HG03558 (cell line): ENCODE data around the gene CHRM5.

Experiments
- ATAC-seq: cut with Tn5 transposase; IDR thresholded peaks from one replicate; pipeline ENCODE4 v1.9.1; 2021; ENCODE audit warnings: moderate number of reproducible peaks; ENCODE audit not compliant: unreplicated experiment; ENCODE audit errors: extremely low read depth

CHRM5 gene, protein sequence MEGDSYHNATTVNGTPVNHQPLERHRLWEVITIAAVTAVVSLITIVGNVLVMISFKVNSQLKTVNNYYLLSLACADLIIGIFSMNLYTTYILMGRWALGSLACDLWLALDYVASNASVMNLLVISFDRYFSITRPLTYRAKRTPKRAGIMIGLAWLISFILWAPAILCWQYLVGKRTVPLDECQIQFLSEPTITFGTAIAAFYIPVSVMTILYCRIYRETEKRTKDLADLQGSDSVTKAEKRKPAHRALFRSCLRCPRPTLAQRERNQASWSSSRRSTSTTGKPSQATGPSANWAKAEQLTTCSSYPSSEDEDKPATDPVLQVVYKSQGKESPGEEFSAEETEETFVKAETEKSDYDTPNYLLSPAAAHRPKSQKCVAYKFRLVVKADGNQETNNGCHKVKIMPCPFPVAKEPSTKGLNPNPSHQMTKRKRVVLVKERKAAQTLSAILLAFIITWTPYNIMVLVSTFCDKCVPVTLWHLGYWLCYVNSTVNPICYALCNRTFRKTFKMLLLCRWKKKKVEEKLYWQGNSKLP

DNA sequence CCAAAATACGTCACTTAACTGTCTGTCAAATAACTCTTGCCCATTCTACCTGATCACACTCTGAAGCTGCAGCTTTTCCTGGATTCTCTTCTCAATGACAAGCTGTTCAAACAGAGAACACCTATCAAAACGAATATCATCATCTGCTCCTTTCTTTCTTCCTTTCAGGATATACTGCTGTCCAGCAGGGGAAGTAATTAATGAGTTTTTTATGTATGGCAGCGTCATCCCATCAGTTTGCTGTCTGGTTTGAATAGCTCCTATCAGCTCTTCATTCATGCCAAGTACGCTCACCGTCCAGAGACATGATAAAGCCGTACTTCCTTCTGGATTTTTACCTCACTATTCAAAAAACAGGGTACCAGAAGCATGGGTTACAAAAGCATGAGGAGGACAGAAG is at the start of gene CHRM5:
TSS of gene CHRM5 (plus strand) at position 274 of the 400 bp plus-strand sequence. CDS start 94,221 bp downstream, outside the sequence.
- ATAC-seq: no peak

- no peak for ATAC-seq
Observed at GRCh38 chr15:33923446-33923845, 44.9 kb upstream of the CHRM5 start.

DNA sequence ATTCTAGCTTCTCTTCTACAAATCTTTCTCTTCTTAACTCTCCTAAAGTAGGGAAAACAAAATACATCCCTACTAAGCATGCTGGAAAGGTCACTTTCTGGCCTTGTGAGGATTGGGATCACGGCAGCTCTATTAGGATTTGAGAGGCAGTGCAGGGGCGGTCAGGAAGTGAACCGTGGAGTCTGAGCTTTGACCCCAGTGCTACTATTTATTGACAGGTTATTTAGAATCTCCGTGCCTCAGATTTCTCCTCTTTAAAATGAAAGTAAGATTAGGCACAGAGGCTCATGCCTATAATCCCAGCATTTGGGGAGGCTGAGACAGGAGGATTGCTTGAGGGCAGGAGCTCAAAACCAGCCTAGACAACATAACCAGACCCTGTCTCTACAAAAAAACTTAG is 42.0 kb upstream of the CHRM5 start:
- ATAC-seq: no peak

DNA sequence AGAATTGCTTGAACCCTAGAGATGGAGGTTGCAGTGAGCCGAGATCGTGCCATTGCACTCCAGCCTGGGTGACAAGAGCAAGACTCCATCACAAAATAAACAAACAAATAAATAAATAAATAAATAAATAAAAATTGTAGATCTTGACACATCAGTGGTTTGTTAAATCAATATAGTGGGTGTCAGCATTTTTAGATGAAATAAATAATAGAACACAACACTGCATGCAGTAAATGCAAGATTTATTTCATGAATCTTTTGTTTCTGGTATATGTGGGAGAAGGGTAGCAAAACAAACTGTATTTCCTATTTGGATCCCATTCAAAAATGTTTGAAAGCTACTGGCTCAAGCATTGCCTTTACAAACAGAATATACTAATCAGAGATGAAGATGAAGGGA is 35.6 kb upstream of the CHRM5 start:
- ATAC-seq: no peak

DNA sequence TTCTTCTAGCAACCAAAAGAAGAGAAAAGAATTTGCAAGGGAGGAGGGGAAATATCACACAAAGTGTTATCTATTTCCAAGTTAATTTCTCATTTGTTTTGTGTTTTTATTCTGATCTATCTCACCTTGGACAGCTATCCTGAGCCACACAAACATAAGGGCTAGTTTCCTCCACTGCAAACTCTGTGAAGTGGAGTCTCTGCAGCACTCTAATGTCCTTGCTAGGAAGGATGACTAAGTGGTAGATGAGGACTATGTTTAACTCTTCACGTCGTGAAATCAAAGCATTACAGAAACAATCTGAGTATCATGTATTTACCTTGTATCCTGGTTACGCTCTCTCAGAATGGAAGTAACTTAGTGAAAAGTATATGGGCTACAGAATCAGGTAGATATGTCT is 33.9 kb upstream of the CHRM5 start:
- no peak for ATAC-seq

GRCh38 chr15:33934921-33935320 is 33.4 kb upstream of the CHRM5 start:
- no peak for ATAC-seq

GRCh38 chr15:33941279-33942063 is 26.8 kb upstream of the CHRM5 start:
- no peak for ATAC-seq

GRCh38 chr15:33946152-33946551 is 22.1 kb upstream of the CHRM5 start:
- no peak for ATAC-seq

- no peak for ATAC-seq
Observed at GRCh38 chr15:33955945-33956344, 12.4 kb upstream of the CHRM5 start.

- no peak for ATAC-seq
Observed at GRCh38 chr15:33956397-33956796, 11.9 kb upstream of the CHRM5 start.

DNA sequence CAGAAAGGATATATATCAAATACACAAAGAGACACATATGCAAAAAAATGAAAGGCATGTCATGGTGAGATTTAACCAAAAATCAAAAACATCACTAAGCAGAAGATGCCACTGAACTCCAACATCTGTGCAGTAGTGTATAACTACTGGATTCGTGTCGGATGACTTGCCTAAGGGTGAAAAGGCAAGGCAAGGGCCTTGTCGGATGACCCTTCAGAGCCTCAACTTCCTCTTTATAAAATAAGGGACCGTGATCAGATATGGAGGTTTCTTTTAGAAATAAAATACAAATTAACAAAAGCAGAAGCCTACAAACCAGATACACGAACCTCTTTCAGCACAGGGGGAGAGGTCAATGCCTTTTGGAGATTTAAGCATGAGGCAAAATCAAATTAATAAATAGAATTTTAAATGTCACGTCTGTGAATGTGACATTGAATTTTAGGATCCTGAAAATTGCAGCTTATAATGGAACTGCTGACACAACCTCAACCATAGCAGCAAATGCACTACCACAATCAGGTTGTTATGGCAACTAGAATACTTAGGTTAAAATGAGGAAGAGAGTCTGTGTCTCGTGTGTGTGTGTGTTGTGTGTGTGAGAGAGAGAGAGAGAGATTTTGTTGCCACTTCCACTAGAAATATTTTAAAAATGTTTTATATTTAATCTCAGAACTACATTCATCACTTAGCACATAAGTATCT is 8.3 kb upstream of the CHRM5 start:
- no peak for ATAC-seq

DNA sequence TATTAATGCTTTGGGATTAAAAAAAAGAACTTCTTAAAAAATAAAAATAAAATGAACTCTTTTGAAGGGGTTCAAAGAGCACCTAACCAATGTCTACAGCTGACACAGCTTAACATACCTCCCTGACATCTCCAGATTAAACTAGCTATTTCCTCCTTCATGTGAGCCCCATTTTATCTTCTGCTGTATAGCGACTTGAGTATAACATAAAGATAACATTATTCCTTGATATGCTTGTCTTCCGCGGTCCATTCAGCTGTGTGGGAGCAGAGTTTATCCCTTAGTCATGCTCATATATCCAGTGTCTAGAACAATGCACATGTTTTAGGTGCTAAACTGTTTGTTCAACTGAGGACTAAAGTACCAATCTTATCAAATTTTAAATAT is 7.8 kb upstream of the CHRM5 start:
- ATAC-seq: no peak

GRCh38 chr15:33963831-33964664 is 4.2 kb upstream of the CHRM5 start:
- ATAC-seq: no peak

DNA sequence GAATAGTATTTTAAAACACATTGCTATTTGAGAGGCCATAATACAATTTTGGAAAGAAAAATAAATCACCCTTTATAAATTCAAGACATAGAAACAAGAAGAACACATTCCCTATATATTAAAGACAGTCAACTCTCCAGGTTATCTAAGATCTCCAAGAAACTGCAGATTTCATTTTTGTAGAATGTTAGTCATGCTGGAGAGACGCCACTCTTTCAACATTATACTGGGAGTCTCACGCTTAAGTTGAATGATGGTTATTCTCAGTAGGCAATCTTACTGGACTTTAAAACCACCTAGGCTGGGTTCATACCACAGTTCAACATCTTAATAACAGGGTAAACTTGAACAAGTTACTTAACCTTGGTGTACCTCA is 3.6 kb upstream of the CHRM5 start:
- ATAC-seq: no peak

DNA sequence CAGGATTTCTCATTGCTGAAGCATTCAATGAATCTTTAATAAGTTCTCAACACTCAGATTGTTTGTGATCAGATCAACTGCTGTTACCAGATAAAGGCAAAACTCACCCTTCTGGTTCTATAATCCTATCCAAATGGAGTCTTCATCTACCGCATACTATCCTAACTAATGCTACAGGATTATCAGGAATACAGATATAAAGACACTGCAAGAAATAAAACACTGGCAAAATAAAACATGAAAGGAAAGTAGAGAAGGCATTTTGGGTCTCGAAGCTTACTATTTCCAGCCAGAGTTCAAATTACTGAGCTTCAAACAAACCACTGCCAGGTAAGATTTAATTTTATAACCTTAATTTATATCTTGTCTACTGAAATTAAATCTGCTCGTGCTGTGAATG is 524 bp downstream of the CHRM5 start:
- ATAC-seq: no peak

- no peak for ATAC-seq
Observed at GRCh38 chr15:33971811-33972210, 3.5 kb downstream of the CHRM5 start.

GRCh38 chr15:33975022-33975565 is 6.8 kb downstream of the CHRM5 start:
- ATAC-seq: no peak

DNA sequence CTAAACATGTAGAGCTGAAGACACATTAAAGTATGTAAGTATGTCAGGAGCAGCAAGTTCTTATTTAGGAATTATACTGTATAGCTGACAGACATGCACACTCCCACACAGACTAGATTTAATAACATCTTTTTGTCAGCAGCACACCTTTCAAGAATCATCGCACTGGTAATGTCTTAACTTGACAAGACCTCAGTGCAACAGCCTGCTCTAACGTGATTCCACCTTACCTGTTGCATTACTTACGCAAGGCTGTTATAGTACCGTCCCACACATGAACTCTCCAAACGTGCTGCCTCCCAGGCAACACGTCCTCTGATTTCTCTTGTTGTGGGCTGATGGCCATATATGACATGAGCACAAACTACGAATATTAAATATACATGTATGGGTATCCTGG is 11.9 kb downstream of the CHRM5 start:
- ATAC-seq: no peak

DNA sequence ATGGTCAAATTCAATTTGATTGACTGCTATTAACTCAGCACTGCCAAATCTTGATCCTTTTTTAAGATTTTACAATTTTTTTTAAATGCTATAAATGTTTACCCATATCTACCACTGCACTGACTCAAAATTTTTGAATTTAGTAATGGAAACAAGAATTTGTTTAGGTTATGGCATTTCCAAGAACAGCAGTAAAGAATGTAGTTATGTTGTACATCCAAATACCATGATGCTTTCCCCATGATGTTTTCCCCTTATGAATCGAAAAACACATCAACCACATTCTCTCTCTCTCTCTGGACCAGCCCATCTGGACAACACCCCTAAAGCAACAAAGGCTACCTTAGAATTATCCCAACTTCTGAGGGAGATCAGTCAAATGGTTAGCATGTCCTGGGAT is 14.2 kb downstream of the CHRM5 start:
- no peak for ATAC-seq

DNA sequence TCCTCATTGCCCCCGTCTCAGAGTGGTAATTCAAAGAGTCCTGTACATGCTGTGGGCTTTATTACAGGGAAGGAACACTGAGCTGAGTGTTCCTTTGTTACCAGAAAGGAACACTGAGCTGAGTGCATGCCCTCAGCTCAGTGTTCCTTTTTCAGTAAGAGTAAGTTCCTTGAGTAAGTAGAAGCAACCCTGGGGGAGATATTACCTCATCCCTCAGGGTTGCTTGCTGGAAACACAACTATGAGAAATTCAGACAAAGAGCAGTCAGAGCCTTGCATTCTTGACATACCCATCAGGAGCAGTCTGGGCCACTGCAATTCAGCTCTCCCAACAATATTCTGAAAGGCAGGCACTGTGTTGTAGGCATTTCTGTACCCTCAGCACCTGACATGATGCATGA is 17.0 kb downstream of the CHRM5 start:
- no peak for ATAC-seq
